8988T (cell line): ENCODE results near the gene GSE1.

ENCODE experiments used
- DNase-seq: peaks from one replicate; pipeline ENCODE4 v3.0.0; 2011

The GSE1 gene

GRCh38 chr16:85686912-85687591 lies 73.9 kb downstream of the GSE1 start:
- DNase-seq = no peak

- no peak for DNase-seq
These were observed 74.7 kb downstream of the GSE1 start for GRCh38 chr16:85687651-85688471.

GRCh38 chr16:85688586-85689284 lies 75.6 kb downstream of the GSE1 start, which contains the start of gene GINS2:
Gene GINS2 (minus strand): TSS chr16:85688954. CDS start chr16:85688898, 56 bp downstream.
- peak; percentile 100 for DNase-seq

- DNase-seq = no peak
These were observed 76.3 kb downstream of the GSE1 start for GRCh38 chr16:85689285-85689949.

GRCh38 chr16:85689950-85690320 lies 76.8 kb downstream of the GSE1 start:
- DNase-seq = no peak

- no peak for DNase-seq
These were observed 77.4 kb downstream of the GSE1 start for GRCh38 chr16:85690469-85691064.

- DNase-seq = no peak
These were observed 82.3 kb downstream of the GSE1 start for GRCh38 chr16:85695196-85696128.

- no peak for DNase-seq
These were observed 83.7 kb downstream of the GSE1 start for GRCh38 chr16:85696781-85697180.

GRCh38 chr16:85697431-85697830 lies 84.3 kb downstream of the GSE1 start:
- no peak for DNase-seq

- DNase-seq = no peak
These were observed 85.4 kb downstream of the GSE1 start for GRCh38 chr16:85698459-85698891.

GRCh38 chr16:85698935-85699558 lies 85.9 kb downstream of the GSE1 start:
- DNase-seq = no peak

- no peak for DNase-seq
These were observed 86.5 kb downstream of the GSE1 start for GRCh38 chr16:85699628-85700027.

- DNase-seq = no peak
These were observed 90.9 kb downstream of the GSE1 start for GRCh38 chr16:85704011-85704410.

- DNase-seq = no peak
These were observed 92.1 kb downstream of the GSE1 start for GRCh38 chr16:85704900-85705846.

GRCh38 chr16:85706449-85707034 lies 93.4 kb downstream of the GSE1 start:
- no peak for DNase-seq

- DNase-seq = no peak
These were observed 94.5 kb downstream of the GSE1 start for GRCh38 chr16:85707528-85708095.

- no peak for DNase-seq
These were observed 95.2 kb downstream of the GSE1 start for GRCh38 chr16:85708338-85708737.

- DNase-seq = no peak
These were observed 96.9 kb downstream of the GSE1 start for GRCh38 chr16:85709766-85710585.
